Omental fat pad (tissue), 4 donors: ENCODE data around the gene G6PC3. TPM values are rescaled to one million over a fixed set of nuclear protein-coding genes. Genes with fewer than 3 reads are reported as not detected.
"Not testable (repeated sequence)": the region's sequence is repeated elsewhere in the genome, so short reads cannot be mapped to it uniquely, and the experiment has no call there.

Experiments
- ATAC-seq: fragments of 150-250 bp; one replicate; pipeline ENCODE4 v1.9.1; 2016; ENCODE audit warnings: mild to moderate bottlenecking, moderate library complexity; ENCODE audit not compliant: low FRiP score
- DNase-seq: peaks from one replicate; pipeline ENCODE4 v3.0.0-alpha.2; 2019; ENCODE audit warnings: low spot score
- total RNA-seq, 4 donors: library from RNA; depleted of rRNA; stranded (reverse); fragments of >200 nt; gene quantifications; one replicate each; pipeline ENCODE4 v1.1.0, GENCODE V29; 2016
- TF ChIP-seq, protein P1 (sequence below), 3 donors: fragments of 450-650 bp; IDR thresholded peaks; one replicate each; pipeline ENCODE4 v1.5.1; 2016 to 2017; ENCODE audit warnings: antibody characterized with exemption in 3 of 3, mild to moderate bottlenecking in 3 of 3, moderate library complexity in 2 of 3

G6PC3 gene
- total RNA-seq, 4 donors from 2014 or later = 30.1 to 58.3 (median 39.0) TPM

DNA sequence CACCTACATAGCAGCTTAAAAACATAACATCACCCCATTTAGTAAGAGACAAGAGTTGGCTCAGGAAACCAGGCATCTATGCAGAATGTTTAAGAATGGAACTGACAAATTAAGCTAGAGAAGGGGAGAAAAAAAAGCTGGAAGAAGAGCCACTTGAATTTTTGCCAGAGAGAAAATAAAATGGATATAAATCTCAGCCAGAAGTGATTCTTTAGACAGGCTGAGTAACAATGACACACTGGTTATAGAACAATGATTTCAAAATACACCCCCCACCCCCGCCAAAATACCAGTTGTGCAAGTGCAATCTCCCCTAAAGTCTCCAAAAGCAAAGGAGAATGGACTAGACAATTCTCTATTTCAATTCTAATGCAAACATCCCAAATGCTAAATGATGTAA lies 26.5 kb upstream of the G6PC3 start:
- ATAC-seq = no peak
- DNase-seq = no peak
- TF ChIP-seq, protein P1, sequence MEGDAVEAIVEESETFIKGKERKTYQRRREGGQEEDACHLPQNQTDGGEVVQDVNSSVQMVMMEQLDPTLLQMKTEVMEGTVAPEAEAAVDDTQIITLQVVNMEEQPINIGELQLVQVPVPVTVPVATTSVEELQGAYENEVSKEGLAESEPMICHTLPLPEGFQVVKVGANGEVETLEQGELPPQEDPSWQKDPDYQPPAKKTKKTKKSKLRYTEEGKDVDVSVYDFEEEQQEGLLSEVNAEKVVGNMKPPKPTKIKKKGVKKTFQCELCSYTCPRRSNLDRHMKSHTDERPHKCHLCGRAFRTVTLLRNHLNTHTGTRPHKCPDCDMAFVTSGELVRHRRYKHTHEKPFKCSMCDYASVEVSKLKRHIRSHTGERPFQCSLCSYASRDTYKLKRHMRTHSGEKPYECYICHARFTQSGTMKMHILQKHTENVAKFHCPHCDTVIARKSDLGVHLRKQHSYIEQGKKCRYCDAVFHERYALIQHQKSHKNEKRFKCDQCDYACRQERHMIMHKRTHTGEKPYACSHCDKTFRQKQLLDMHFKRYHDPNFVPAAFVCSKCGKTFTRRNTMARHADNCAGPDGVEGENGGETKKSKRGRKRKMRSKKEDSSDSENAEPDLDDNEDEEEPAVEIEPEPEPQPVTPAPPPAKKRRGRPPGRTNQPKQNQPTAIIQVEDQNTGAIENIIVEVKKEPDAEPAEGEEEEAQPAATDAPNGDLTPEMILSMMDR (IDR thresholded peaks at IDR 0.05) = no peak

DNA sequence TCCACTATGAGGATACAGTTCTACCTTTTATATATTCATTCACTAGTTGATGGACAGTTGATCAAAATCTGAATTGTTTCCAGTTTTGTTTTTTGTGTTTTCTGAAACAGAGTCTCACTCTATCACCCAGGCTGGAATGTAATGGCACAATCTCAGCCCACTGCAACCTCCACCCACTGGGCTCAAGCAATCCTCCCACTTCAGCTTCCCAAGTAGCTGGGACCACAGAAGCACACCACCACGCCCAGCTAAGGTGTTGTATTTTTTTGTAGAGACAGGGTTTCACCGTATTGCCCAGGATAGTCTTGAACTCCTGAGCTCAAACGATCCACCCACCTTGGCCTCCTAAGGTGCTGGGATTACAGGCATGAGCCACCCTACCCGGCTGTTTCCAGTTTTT lies 25.0 kb upstream of the G6PC3 start:
- DNase-seq = no peak
- no peak for ATAC-seq

DNA sequence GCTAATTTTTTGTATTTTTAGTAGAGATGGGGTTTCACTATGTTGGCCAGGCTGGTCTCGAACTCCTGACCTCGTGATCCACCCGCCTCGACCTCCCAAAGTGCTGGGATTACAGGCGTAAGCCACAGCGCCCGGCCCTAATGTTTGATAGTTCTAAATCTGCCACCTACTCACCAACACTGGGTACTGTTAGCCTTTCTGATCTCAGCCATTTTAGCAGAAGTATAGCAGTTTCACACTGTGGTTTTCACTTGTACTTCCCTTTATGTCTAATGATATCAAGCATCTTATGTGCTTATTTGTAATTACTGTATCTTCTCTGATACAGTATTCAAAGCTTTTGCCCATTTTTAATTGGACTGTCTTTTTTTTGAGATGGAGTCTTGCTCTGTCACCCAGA lies 23.6 kb upstream of the G6PC3 start:
- not testable (repeated sequence) for DNase-seq, ATAC-seq

More for the DNA sequence above, 25.0 kb upstream of the G6PC3 start:
- TF ChIP-seq, protein P1 (IDR thresholded peaks at IDR 0.05) = no peak

DNA sequence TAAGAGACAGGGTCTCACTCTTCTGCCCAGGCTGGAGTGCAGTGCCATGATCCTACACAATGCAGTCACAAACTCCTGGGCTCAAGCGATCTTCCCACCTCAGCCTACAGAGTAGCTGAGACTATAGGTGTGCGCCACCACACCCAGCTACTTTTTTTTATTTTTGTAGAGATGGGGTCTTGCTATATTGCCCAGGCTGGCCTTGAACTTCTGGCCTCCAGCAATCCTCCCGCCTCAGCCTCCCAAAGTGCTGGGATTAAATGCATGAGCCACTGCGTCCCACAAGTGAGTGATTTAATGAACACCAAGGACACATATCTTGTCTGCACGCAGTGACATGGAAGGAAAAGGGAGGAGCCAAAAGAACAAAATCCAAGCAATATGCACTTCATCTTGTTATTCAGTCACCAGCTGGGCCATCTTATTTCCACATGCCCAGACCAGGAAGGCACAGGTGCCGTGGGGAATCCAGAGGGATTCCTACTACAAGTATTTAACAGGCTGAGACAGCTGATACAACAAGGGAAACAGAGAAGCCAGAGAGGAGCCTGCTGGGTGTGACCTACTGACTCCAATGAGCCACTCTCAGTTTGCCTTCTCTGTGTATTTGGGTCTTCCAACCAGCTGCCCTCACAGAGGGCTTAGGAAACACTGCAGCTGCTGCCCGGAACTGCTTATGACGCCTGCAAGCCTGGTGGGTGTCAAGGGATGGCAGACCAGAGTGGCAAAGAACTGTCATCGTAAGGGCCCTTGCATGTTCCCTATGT lies 21.1 kb upstream of the G6PC3 start:
- no peak for ATAC-seq
- no peak for DNase-seq

DNA sequence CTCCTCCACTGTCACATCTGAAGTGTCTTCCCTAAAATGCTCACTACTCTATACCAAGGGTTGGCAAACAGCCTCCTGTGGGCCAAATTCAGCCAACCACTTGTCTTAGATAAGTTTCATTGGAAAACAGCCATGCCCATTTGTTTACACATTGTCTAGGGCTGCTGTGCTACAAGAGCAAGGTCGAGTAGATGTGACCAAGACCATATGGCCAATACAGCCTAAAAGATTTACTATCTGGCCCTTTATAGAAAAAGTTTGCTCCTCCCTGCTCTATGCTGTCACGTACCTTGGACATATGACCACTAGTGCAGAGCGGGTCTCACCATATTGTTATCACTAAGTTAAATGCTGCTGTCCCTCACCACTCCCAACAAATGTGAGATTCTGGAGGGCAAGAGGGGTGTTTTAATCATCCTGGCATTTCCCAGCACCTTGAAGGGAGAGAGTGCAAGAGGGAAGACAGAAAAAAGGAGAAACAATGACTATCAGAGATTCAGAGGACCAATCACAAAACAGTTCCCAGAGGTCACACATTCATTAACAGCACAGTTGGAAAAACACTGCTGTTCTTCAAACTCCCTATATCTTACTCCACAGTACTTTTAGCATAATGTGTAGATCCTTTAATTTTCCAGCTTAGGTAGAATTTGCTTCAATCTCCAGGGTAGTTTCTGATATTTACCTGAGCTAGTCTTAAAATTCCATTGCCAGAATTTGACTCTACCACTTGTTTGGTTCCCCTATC lies 17.2 kb upstream of the G6PC3 start:
- DNase-seq (no peak), ATAC-seq (no peak)
- TF ChIP-seq, protein P1 (IDR thresholded peaks at IDR 0.05) = no peak

More for the DNA sequence above, 21.1 kb upstream of the G6PC3 start:
- TF ChIP-seq, protein P1 (IDR thresholded peaks at IDR 0.05) = no peak

DNA sequence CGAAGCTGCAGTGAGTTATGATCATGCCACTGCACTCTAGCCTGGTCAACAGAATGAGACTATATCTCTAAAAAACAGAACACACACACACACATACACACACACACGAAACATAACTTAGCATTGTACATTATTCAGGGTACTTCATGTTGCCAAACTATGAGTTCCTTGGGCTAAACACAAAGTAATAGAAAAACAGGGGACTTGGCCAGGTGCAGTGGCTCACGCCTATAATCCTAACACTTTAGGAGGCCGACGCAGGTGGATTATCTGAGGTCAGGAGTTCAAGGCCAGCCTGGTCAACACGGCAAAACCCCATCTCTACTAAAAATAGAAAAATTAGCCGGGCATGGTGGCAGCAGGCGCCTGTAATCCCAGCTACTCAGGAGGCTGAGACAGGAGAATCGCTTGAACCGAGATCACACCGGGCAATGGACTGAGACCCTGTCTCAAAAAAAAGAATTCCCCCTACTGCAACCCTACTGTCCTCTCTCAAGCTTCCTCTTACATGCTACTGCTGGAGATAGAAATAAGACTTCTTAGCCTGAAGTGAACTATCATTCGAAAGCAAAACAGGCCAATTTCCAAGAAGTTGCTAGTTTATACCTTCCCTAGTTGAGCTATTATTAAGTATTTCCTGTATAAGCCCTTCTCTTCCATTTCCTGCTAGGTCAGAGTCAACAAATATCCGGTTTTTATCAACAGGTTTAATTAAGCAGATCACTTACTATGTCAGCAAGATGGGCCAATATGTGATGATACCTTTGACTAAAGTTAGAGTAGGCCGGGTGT lies 11.2 kb upstream of the G6PC3 start:
- ATAC-seq (no peak), DNase-seq (no peak)
- TF ChIP-seq, protein P1 (IDR thresholded peaks at IDR 0.05) = no peak

DNA sequence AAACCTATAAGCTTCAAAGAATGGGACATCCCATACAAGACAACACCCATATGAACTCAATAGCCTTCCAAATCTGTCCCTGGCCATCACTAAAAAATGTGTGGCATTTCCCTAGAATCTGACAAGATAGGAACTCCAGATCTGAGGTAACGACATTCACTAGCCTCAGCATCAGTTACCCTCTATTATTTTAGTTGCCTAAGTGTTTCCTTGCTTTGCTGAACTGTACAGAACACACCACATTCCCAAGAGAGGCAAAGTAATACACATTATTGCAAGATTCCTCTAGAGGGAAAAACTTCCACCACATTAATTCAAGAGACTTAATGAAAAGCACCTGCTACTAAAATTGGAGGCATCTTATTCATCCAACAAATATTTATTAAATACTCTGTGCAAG lies 9.1 kb upstream of the G6PC3 start:
- TF ChIP-seq, protein P1 (IDR thresholded peaks at IDR 0.05) = no peak
- ATAC-seq (no peak), DNase-seq (no peak)
